Body of pancreas (tissue), 4 donors: ENCODE data around the gene PPP2R2B.

ENCODE experiments used
- POLR2A ChIP-seq, 3 donors: fragments of 450-650 bp; IDR thresholded peaks; one replicate each; pipeline ENCODE4 v1.6.1; 2016; ENCODE audit warnings: antibody characterized with exemption in 3 of 3, mild to moderate bottlenecking in 2 of 3
- TF ChIP-seq, protein P1 (sequence below), 7 experiments: fragments of 450-650 bp in 4 of 7; fragments of 200-600 bp in 3 of 7; sonication (generic) in 3 of 7; IDR thresholded peaks; one replicate each; pipeline ENCODE4 v1.5.1; 2016 to 2019; ENCODE audit warnings: antibody characterized with exemption in 7 of 7

DNA sequence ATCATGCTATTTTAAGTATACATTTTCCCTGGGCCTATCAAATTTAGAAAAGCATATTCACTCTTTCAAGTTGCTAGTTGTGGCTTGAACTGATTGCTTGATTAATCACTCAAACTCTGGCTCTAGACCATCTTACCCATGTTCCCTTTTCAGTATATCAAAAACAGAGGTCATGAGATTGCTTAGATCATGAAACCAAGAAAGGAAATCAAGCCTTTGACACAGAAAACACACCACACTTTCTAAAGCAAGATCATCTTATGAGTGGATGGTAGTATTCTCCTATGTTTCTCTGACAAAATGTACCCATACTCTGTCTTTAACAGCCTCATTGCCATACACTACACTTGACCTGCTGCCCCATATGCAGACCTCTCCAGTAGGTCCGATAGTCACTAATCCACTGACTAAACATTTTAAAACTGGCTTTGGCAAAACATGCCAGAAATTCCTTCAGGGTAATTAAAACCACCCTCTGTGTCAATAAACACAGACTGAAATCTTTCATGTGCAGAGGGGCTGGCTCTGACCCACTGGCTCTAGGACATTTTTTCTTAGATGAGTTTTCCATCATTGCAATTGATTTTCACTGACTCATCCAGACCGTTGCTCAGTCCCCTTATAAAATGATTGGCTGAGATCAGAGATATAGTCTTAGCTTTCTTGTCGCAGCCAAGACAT is 18.2 kb downstream of the PPP2R2B start:
- TF ChIP-seq, protein P1, sequence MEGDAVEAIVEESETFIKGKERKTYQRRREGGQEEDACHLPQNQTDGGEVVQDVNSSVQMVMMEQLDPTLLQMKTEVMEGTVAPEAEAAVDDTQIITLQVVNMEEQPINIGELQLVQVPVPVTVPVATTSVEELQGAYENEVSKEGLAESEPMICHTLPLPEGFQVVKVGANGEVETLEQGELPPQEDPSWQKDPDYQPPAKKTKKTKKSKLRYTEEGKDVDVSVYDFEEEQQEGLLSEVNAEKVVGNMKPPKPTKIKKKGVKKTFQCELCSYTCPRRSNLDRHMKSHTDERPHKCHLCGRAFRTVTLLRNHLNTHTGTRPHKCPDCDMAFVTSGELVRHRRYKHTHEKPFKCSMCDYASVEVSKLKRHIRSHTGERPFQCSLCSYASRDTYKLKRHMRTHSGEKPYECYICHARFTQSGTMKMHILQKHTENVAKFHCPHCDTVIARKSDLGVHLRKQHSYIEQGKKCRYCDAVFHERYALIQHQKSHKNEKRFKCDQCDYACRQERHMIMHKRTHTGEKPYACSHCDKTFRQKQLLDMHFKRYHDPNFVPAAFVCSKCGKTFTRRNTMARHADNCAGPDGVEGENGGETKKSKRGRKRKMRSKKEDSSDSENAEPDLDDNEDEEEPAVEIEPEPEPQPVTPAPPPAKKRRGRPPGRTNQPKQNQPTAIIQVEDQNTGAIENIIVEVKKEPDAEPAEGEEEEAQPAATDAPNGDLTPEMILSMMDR (IDR thresholded peaks at IDR 0.05) = no peak
- TF ChIP-seq POLR2A (IDR thresholded peaks at IDR 0.05) = no peak
